Measurements from ENCODE around the gene CENPH. TPM values are rescaled to one million over a fixed set of nuclear protein-coding genes. Genes with fewer than 3 reads are reported as not detected.

The CENPH gene
- total RNA-seq, 2 donors from 2014 or later, result 43.7 to 87.6 TPM

GRCh38 chr5:69212022-69212421, 22.6 kb downstream of the CENPH start:
- Mint-ChIP-seq H3K9me3 (no peaks in the 10 kb centered on the region), H3K4me1 (no peaks in the 10 kb centered on the region), H3K27me3 (ENCODE audit: insufficient read depth) (no peaks in the 10 kb centered on the region), H3K4me3 (no peak overlapping the region), H3K27ac (no peak overlapping the region), H3K36me3 (ENCODE audit: low read depth) (peaks cover 18% of the 10 kb centered on the region)
- Histone ChIP-seq H3K9me3 (ENCODE audit: control insufficient read depth, low read length) (no peaks in the 10 kb centered on the region), H3K4me1 (ENCODE audit: control insufficient read depth, insufficient read depth, low read length) (no peaks in the 10 kb centered on the region), H3K9ac (ENCODE audit: extremely low read depth, low read length, poor library complexity, severe bottlenecking) (no peak overlapping the region), H3K27ac (ENCODE audit: low read depth, low read length) (no peak overlapping the region), H3K27me3 (ENCODE audit: control insufficient read depth, insufficient read depth, low read length, poor library complexity, severe bottlenecking) (no peaks in the 10 kb centered on the region), H3K36me3 (ENCODE audit: control insufficient read depth, insufficient read depth, low read length) (peaks cover 16% of the 10 kb centered on the region), H3K4me3 (ENCODE audit: low read length) (no peak overlapping the region)
- TF ChIP-seq CTCF (conservative IDR thresholded peaks at IDR 0.05), result no peak
- WGBS, 2 experiments (ENCODE audit: insufficient coverage in 1 of 2, insufficient read length in 1 of 2), result 90% methylated on average over 2 of the region's 2 CpGs; no CpG with 5 or more reads in 1 of the 2 experiments
- no peak for DNase-seq

- H3K27me3 Mint-ChIP-seq (ENCODE audit: insufficient read depth), result no peaks in the 10 kb centered on the region
- no peak for TF ChIP-seq CTCF (conservative IDR thresholded peaks at IDR 0.05)
- DNase-seq, result no peak
- no peak overlapping the region for H3K9ac ChIP-seq (ENCODE audit: extremely low read depth, low read length, poor library complexity, severe bottlenecking)
- WGBS, 2 experiments (ENCODE audit: insufficient coverage in 1 of 2, insufficient read length in 1 of 2), result 96 to 97% methylated on average over 3 to 4 of the region's 4 CpGs
- no peaks in the 10 kb centered on the region for H3K4me1 Mint-ChIP-seq
- H3K27ac Mint-ChIP-seq, result no peak overlapping the region
- no peaks in the 10 kb centered on the region for H3K9me3 ChIP-seq (ENCODE audit: control insufficient read depth, low read length)
- no peak overlapping the region for H3K4me3 Mint-ChIP-seq
- H3K36me3 Mint-ChIP-seq (ENCODE audit: low read depth), result peaks cover 18% of the 10 kb centered on the region
- H3K27ac ChIP-seq (ENCODE audit: low read depth, low read length), result no peak overlapping the region
- no peak overlapping the region for H3K4me3 ChIP-seq (ENCODE audit: low read length)
- H3K4me1 ChIP-seq (ENCODE audit: control insufficient read depth, insufficient read depth, low read length), result no peaks in the 10 kb centered on the region
- H3K9me3 Mint-ChIP-seq, result no peaks in the 10 kb centered on the region
- H3K27me3 ChIP-seq (ENCODE audit: control insufficient read depth, insufficient read depth, low read length, poor library complexity, severe bottlenecking), result no peaks in the 10 kb centered on the region
- H3K36me3 ChIP-seq (ENCODE audit: control insufficient read depth, insufficient read depth, low read length), result peaks cover 15% of the 10 kb centered on the region
These were observed 24.3 kb downstream of the CENPH start for GRCh38 chr5:69213513-69214215.

- peaks cover 14% of the 10 kb centered on the region for H3K9me3 ChIP-seq (ENCODE audit: control insufficient read depth, low read length)
- H3K4me1 ChIP-seq (ENCODE audit: control insufficient read depth, insufficient read depth, low read length), result no peaks in the 10 kb centered on the region
- Mint-ChIP-seq H3K9me3 (peaks cover 26% of the 10 kb centered on the region), H3K4me1 (peaks cover 2% of the 10 kb centered on the region), H3K36me3 (ENCODE audit: low read depth) (peaks cover 21% of the 10 kb centered on the region), H3K27me3 (ENCODE audit: insufficient read depth) (no peaks in the 10 kb centered on the region), H3K27ac (peak overlapping the region; percentile 99), H3K4me3 (peak overlapping the region; percentile 99)
- peak overlapping the region; percentile 56 for H3K9ac ChIP-seq (ENCODE audit: extremely low read depth, low read length, poor library complexity, severe bottlenecking)
- peak overlapping the region; percentile 90 for H3K4me3 ChIP-seq (ENCODE audit: low read length)
- H3K27me3 ChIP-seq (ENCODE audit: control insufficient read depth, insufficient read depth, low read length, poor library complexity, severe bottlenecking), result no peaks in the 10 kb centered on the region
- H3K36me3 ChIP-seq (ENCODE audit: control insufficient read depth, insufficient read depth, low read length), result peaks cover 17% of the 10 kb centered on the region
- no peak overlapping the region for H3K27ac ChIP-seq (ENCODE audit: low read depth, low read length)
- no peak for TF ChIP-seq CTCF (conservative IDR thresholded peaks at IDR 0.05)
- DNase-seq, result no peak
- 77 to 79% methylated on average over 5 to 6 of the region's 6 CpGs for WGBS, 2 experiments (ENCODE audit: insufficient coverage in 1 of 2, insufficient read length in 1 of 2)
These were observed 27.7 kb downstream of the CENPH start for GRCh38 chr5:69217151-69217511.
